ENCODE measurements around the gene RETNLB. TPM values are rescaled to one million over a fixed set of nuclear protein-coding genes. Genes with fewer than 3 reads are reported as not detected.

Gene RETNLB
- total RNA-seq, 4 donors from 2014 or later: not detected

Other genes starting within 250 kb of the RETNLB start
- under 1 TPM in 3 of 4 donors, not detected in 1; 0.10 to 0.27 (median 0.13) TPM for gene MYH15, start 246.8 kb downstream of the RETNLB start, total RNA-seq
- gene CIP2A, start 168.0 kb downstream of the RETNLB start, total RNA-seq: 1 to 10 TPM in 2 of 4 donors, under 1 TPM in 2; 0.61 to 1.9 (median 0.96) TPM
- gene DZIP3, start 167.7 kb downstream of the RETNLB start, total RNA-seq: 1 to 10 TPM; 3.4 to 7.8 (median 5.7) TPM
- not detected for gene TRAT1, start 65.4 kb upstream of the RETNLB start, total RNA-seq
- not detected for gene GUCA1C, start 196.5 kb upstream of the RETNLB start, total RNA-seq